Astrocyte of the spinal cord (primary cell): ENCODE measurements around the gene ENAH.
"Not testable (repeated sequence)": the region's sequence is repeated elsewhere in the genome, so short reads cannot be mapped to it uniquely, and the experiment has no call there.

ENCODE experiments used
- DNase-seq: peaks from one replicate; pipeline ENCODE4 v3.0.0; 2011; ENCODE audit warnings: low read depth, low spot score
- H3K4me3 ChIP-seq: 2 replicates; pipeline ENCODE4 v1.5.1; 2011; ENCODE audit warnings: low read depth, mild to moderate bottlenecking, low read length, moderate library complexity
- CTCF ChIP-seq: IDR thresholded peaks from 2 replicates; pipeline ENCODE4 v1.5.1; 2012; ENCODE audit warnings: low read depth, mild to moderate bottlenecking, low read length, inconsistent platforms
- in situ Hi-C: cut with HindIII; loops from 2 replicates; pipeline ENCODE4 v1.10.0; 2017; ENCODE audit warnings: low sequenced_read_pairs

ENAH gene

GRCh38 chr1:225522588-225523262 is 130.2 kb downstream of the ENAH start:
- TF ChIP-seq CTCF, result no peak
- in situ Hi-C loops, result no loop called here
- DNase-seq, result no peak
- no peak overlapping the region for H3K4me3 ChIP-seq

DNA sequence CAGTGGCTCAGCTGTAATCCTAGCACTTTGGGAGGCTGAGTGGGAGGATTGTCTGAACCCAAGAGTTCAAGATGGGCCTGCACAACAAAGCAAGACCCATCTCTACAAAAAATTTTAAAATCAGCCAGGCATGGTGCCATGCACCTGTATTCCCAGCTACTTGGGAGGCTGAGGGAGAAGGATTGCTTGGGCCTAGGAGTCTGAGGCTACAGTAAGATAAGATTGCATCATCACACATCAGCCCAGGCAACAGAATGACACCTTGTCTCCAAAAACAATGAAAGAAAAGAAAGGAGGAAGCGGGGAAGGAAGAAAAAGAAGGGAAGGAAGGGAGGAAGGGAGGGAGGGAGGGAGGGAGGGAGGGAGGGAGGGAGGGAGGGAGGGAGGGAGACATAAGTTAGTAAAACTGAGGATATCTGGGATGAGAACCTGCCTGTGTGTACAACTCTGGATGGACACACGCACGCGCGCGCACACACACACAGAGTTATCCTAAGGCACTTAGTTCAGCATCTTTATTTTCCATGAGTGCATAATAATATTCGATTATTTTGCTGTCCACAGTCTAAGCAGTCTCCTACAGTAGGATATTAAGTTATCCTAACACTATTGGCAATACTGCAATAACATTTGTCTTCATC is 132.2 kb downstream of the ENAH start:
- no peak overlapping the region for H3K4me3 ChIP-seq
- no peak for DNase-seq
- TF ChIP-seq CTCF, result no peak
- in situ Hi-C loops, result no loop called here

DNA sequence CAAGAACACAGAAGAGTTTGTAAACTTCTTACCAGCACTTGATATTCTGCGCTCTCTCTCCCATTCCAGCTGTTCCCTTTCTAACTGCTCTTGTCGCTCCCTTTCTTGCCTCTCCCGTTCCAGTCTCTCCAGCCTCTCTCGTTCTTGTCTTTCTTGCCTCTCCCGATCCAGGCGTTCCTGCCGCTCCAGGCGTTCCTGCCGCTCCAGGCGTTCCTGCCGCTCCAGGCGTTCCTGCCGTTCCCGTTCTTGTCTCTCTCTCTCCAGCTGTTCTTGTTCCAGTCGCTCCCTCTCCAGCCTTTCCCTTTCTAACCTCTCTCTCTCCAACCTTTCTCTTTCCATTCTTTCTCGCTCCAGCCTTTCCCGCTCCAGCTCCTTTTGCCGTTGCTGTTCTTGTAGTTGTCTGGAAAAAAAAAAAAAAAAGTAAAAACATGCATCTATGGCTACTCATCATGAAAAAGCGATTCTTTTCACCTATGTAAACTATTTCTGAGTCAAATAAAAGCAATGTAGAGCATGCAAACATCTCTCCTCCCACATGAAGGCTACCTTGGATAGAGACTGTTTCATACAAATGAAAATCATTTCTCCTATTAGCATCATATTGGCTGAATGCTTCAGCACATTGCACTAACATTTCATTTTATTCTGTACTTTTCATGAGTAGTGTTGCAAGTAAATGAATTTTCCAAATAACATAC is 133.6 kb downstream of the ENAH start:
- TF ChIP-seq CTCF, result no peak
- H3K4me3 ChIP-seq, result no peak overlapping the region
- in situ Hi-C loops, result no loop called here
- DNase-seq, result no peak

DNA sequence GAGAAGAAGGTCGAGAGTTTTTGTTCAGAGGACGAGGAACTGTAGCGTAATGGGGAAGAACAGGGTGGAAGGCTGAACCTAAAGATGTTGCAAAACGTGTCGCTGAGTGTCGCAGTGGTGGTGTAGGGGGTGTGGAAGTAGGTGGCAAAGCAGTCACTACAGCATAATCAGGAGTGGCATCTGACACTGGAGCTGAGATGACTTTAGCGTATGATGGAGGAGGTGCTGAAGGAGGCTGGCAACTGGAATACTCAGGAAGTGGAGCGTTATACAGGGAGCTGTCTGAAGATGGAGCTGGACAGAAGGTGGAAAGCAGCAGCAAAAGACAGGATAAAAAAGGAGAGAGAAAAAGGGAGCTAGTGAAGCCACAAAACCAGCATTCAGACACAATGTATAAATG is 135.2 kb downstream of the ENAH start:
- in situ Hi-C loops, result no loop called here
- H3K4me3 ChIP-seq, result no peak overlapping the region
- peak; percentile 8 for TF ChIP-seq CTCF

GRCh38 chr1:225517221-225517620 is 135.7 kb downstream of the ENAH start:
- H3K4me3 ChIP-seq, result no peak overlapping the region
- in situ Hi-C loops, result no loop called here
- no peak for DNase-seq
- no peak for TF ChIP-seq CTCF

More for the DNA sequence above, 135.2 kb downstream of the ENAH start:
- DNase-seq, result no peak

DNA sequence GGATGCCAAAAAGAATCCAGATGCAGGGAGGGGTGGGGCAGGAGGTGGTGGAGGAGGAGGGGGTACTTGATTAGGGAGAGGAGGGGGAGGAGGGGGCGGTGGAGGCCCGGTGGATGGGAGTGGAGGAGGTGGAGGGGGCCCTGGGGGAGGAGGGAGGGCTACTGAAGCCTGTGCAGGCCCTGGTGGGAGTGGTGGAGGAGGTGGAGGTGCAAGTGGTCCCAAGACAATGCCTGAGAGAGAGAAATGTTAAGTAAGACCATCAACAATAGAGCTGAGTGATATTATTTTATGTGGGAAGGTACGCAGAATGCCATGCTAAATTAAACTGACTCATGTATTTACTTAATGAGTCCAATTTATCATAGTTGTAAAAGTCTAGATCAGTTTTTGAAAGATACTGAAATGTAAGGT is 138.2 kb downstream of the ENAH start:
- in situ Hi-C loops, result no loop called here
- TF ChIP-seq CTCF, result no peak
- no peak overlapping the region for H3K4me3 ChIP-seq
- DNase-seq, result no peak

DNA sequence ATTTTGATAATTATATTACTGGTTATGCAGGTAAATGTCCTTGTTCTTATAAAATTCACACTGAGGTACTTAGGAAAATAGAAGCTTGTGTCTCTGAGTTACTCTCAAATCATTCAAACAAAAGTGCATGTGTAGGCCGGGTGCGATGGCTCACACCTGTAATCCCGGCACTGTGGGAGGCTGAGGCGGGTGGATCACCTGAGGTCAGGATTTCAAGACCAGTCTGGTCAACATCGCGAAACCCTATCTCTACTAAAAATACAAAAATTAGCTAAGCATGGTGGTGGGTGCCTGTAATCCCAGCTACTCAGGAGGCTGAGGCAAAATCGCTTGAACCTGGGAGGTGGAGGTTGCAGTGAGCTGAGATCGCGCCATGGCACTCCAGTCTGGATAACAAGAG is 139.3 kb downstream of the ENAH start:
- DNase-seq, H3K4me3 ChIP-seq, in situ Hi-C loops: not testable (repeated sequence)
